ENCODE data around the gene ADAMTSL2.

Gene ADAMTSL2

DNA sequence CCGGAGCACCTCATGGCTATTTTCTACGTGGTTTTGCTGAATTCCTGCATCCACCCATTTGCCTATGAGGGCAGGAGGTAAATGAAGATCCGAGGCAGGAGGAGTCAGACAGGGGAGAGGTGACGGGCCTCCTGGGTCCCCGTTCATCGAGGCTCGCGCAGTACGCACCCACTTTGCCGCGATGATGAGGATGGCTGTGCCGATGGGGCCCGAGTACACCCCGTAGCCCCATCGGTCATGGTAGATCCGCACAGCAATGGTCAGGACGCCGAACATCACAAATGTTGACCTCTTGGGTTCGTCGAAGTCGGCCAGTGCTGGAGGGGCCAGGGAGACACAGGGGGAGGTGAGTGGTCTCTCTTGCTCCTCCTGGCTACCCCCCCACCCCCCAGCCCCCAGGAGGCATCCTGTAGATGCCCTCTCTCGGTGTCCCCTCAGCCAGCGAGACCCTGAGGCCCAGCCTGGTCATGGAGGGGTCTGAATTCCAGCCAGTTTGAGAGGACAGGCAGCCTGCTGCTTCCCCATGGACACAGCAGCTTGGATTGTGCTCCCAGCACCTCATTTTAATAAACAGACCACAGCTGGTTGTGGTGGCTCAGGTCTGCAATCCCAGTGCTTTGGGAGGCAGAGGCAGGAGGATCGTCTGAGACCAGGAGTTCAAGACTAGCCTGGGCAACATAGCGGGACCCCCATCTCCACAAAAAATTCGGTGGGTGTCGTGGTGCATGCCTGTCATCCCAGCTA, 15.6 kb upstream of the ADAMTSL2 start:
- DNase-seq = no peak

DNA sequence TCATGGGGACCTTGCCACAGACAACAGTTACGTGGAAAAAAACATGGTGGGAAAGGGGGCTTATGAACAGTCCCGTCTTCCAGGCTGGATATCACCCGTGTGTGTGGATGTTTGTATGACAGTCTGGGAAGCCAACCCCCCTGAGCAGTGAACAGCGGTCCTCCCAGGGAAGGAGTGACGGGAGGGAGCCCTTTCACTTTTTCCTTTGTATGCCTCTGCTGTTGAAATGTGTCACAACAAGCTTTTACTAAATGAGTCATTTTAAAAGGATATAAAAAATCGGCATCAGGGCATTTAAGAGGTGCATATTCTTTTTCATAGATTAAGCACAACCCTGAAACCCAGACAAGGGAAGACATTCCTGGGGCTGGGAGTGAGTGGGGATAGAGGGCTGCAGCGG, 14.8 kb upstream of the ADAMTSL2 start:
- DNase-seq = no peak

DNA sequence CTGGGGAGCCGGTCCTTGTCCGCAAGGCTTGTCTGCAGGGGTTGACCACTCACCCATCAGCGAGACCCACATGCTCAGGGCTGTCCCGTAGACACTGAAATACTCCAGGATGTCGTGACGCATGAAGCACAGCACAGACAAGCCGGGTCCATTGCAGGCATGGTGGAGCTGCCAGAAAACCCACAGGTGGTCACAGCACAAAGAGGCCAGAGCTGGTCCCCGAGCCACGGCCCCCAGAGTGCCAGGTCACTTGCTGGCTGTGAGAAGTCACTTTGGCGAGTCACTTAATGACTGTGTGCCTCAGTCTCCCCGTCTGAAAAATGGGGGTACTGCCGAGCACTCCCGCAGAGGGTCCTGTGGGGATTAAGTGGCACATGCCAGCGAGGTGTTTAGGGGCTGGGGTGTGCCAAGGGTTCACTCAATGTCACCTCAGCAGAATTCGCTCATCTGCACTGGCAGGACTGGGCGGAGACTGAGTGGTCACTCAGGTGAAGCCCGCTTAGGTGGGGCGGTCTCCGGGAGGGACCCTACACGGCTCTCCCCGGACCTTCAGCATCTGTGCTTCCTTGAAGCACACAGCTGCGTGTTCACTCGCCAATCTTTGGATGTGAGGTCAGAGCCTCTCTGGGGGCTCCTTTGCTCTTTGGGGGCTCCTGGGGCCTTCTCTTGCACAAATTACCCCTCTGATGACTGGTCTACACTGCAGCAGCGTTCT, 14.2 kb upstream of the ADAMTSL2 start:
- DNase-seq = no peak

DNA sequence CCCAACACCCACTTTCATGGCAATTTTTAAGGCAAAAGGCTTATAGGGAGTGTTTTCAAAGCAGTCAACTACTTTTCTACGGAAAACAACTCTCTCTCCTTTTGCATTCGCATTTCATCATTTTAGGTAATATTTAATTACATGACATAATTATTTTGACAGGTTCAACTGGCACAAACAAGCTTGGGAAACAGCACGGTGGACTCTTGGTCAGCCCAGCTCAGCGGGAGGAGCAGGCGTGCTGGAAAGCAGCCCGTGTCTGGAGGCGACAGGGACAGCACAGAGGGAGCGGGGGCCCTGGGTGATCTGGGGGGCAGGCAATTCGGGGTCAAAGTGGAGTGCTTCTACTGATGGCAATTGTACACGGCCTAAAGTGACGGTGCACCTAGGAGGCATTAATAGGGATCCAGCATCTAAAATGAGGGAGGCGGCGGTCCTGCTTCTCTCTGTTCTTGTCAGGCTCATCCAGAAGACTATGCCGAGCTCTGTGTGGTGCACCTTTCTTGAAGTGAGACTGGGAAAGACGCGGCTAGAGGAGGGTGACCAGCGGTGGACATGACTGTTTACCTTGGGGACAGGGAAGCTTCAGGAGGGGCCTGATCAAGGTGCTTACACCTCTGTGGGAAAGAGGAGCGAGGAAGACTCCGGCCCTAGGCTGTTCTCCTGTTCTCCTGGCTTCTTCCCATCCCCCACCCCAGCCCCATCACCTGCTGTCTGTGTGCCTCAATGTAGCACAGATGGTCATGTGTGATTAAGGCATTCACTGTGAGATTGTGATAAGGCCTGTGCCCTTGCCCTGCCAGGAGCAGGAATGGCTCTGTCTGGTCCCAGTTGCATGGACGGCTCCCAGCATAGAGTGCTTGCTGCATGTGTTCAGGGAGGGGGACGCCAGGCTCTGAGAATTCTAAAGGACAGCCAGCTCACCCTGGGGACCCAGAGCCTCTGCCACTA, 13.1 kb upstream of the ADAMTSL2 start:
- no peak for DNase-seq

DNA sequence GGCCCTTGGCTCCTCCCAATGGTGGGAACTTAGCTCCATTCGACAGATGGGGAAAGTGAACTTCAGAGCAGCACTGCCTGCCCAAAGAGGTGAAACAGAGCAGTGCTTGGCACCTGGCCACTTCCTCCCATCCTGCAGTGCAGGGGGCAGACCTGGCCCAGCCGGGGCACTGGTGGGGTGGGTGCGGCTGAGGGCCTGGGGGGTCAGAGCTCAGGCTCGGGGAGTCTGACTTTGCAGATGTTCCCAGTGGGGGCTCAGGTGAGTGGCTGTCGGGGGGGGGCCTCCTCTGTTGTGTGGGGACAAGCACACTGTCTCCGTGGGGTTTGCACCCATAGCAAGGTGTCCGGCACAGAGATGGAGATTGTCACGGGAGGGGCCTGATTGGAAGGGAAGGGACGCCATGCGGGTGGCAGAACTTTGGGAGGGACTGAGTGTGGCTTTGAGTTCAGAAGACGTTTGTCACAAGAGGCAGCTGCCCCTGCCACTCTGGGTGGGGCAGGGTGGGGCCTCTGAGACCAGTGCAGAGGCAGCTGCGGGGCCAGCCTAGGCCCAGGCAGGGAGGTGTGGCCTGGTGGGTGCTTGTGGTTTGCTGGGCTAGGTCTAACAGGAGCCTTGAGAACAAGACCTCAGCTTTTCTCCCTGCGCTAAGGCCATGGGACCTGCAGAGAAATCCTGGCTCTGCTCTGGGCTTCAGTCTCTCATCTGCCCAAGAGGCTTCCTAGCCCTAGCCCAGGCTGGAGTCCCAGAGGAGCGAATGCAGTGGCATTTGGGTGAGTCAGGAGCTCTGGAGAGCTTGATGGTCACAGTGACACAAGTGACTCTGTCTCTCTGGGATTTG, 12.2 kb upstream of the ADAMTSL2 start:
- no peak for DNase-seq

DNA sequence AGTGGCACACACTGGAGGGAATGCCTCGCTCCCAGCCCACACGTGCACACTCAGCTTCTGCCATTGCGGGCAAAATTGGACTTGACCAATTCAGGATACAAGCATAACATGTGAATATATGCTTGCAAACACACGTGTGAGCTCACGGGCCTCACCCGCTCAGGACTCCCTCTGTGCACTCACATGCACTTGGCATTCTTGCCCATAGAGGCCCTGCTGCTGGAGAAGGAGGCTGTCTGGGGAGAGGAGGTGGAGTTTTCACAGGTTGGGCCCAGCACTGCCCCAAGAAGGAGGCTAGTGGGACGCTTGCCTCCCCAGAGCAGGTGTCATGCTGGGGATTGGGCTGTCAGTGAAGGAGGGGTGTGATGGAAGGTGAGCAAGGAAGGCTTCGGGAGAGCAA, 11.4 kb upstream of the ADAMTSL2 start:
- no peak for DNase-seq

DNA sequence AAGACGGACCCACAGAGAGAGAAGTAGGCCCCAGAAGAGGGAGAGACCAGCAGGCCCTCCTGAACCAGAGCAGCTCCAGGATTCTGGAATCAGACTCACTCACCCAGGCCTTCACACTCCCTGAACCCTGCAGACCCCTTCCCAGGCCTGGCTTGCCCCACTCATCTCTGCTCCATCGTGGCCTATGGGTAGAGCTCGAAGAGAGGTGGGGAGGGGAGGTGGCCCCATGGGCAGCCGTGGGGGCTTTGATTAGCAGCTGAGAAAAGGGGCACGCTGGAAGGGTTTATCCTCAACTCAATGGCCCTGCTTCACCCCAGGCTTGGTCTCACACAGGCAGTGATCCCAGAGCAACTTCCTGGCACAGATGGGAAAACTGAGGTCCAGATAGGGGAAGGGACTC, 10.4 kb upstream of the ADAMTSL2 start:
- no peak for DNase-seq

DNA sequence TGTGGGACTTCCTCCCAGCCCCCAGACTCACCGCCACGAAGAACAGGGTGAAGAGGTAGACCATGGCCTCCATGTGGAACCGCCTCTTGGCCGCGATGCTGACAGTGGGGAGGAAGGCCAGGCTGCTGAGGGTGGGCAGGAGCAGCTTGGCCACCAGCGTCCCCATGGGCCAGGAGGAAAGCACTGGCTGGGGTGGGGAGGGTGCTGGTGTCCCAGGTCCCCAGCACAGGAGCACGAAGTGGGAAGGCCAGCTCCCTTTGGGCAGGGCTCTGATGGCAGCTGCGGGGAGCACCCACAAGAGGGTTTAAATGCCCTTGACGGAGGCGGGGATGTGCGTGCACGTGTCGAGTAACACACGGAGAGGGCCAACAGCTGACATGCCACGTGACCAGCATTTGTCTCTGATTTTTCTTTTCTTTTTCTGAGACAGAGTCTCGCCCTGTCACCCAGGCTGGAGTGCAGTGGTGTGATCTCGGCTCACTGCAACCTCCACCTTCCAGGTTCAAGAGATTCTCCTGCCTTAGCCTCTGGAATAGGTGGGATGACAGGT, 9.8 kb upstream of the ADAMTSL2 start, which contains the start of gene MYMK:
MYMK (minus strand) TSS at position 281 of the 550 bp plus-strand sequence; CDS start at position 166, 115 bp downstream.
- no peak for DNase-seq

DNA sequence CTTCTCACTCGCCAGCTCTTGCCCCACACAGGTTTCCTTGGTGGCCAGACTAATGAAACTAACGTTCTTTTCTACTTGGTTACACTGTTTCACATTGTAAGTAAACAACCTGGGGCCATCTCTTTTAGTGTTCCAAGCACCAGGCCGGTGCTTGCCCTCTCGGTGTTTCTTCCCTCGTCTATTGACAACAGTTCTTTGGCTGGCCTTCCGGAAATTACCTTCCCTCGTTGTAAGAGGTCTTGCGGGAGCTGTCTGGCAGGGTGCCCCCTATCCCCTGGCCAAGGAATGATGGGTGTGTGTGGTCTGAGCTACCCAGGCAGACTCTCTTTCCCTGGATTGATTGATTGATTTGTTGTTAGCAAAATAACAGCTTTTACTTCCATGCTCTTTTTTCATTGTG, 8.8 kb upstream of the ADAMTSL2 start:
- no peak for DNase-seq

DNA sequence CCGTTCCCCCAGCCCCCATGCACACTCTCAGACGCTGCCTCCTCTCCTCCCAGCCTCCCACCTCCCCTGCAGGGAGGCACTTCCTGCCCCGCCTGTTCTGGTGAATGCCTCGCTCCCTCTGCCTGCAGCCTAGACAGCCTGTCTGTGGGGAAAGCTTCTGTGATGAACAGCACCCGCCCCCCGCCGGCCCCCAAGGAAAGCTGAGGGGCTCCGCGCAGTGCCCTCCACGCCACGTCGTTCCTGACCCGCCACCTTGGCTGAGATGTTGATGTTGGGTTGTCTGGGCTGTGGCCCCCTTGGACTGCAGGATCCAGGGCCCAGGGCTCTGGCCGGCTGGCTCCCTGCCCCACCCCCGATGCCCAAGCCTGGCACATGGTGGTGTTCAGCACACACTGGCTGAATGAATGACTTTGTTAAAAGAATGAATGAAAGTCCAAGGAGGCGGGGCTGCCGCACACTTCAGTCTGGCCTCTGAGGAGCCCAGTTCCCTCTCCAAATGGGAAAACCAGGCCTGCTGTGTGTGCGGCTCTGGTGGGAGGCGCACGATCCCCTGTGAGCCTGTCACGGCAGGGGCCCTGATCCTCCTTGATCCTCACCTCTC, 7.7 kb upstream of the ADAMTSL2 start:
- DNase-seq = no peak

DNA sequence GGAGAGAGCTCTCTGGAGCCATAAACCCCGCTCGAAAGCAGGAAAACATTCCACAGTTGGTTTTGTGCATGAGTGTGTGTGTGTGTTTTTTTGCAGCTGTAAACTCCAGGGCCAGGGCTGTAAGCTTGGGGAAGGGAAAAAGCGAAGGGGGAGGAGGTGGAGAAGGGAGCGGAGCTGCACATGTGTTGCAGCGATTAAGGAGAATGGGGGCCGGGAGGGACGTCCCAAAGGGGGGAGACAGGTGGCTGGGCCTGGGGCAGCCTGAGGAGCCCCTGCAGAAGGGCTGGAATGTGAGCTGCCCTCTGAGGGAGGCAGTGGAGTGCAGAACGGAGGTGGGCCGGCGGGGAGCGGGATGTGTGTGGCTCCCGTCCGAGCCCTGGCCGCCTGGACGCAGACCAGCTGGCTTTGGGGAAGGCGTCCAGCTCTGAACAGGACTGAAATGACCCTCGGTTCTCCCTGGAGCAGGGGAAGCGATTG, 7.0 kb upstream of the ADAMTSL2 start:
- no peak for DNase-seq

DNA sequence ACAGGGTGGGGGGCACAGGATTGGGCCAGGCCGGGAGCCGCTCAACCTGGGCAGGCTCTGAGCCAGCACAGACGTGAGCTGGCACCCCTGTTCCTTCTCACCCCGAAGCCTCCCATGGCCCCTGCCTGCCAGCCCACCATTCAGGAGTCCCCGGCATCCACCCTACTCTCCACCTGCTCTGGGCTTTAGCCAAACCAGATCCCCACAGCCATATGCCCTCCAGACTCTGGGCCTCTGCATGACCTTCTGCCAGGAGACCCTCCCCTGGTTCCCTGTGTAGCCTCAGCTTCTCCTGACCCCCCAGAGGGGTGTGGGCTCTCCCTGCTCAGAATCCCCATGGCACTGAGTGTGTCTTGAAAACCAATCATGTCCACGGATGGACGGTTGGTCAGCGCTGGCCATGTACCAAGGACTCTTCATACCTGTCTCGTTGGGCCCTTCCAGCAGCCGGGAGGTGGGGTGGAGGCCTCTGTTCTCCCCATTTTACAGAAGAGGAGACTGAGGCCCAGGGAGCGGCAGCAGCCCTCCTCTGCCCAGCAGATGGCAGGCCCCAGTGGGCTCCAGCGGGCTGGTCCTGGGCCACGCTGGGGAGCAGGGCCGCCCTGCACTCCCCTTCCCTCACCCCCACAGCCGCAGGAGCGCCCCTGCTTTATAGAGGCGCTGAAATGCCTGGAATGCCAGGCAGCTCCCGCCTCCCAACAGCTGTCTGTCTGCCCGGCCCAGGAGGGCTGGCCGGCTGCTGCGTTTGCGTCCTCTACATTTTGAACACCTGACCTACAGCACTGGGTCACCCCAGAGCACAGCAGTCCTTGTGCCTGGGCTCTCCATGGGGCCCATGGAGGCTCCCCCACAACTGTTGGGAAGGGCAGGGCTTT, 6.3 kb upstream of the ADAMTSL2 start:
- no peak for DNase-seq

DNA sequence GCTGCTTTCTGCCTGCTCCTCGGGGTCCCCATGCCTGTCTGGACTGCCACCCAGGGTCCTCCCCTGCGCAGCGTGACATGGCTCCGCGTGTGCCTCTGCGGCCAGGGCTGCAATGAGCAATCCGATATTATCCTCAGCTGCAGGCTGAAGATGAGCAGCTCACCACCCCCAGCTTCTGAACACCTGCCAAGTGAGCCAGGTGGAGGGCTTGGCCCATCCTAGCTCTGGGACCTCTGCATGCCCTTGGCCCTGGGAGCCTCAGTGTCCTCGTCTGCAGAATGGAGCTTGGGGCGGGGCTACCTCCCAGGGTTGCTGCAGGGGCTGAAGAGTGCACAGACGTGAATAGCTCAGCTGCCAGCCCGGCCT, 5.6 kb upstream of the ADAMTSL2 start:
- no peak for DNase-seq

DNA sequence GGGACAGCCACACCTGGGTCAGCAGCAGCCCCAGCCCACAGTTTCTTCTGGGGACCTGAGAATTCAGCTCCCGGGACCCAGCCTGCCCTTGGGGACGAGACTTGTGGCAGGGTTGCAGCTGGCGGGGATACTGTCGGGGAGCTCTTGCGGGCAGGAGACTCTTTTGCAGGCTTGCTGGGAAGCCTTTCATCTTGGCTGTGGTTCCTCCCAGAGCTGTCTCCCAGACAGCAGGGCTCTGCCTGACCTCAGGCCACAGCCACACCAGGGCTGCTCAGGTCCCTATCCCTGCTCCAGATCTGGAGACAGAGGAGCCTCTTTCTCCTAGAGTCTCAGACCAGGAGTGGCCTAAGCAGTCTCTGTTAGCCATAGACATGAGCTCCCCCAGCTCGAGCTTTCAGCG, 5.0 kb upstream of the ADAMTSL2 start:
- DNase-seq = no peak

DNA sequence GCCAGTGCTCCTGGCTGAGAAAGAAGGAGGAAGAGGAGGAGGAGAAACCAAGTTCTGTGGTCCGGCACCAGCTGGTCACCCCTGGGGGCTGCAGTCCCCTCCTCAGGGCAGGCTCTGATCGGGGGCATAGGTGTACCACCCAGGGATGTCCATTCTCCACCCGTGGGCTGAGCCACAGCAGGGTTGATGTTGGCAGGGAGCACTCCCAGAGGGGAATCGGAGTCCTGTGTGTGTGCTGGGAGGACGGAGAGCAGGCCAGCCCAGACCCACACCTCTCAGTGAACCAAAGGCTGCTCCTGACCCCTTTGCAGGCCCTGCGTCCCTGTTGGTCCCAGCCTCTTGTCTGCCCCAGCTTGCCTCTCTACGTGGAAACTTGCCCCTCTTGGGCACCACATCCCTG, 4.6 kb upstream of the ADAMTSL2 start:
- DNase-seq = no peak

DNA sequence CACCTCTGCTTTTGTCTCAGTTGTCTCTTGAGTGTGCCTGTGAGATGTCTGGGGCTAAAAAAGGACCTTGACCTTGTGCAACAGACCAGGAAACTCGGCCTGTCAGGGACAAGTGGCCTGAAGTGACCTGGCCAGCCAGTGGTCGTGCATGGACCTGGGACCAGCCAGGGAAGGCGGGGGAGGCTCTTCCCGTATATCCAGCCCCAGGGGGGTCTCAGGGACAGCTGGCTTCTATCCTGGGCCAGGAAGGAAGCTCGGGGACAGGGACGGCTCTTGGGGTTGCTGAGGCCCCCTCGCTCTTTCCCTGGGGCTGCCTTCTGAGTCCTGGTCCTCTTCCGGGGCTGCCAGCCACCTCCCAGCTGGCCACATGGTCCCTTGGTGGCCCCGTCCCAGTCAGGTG, 3.2 kb upstream of the ADAMTSL2 start:
- DNase-seq = no peak

DNA sequence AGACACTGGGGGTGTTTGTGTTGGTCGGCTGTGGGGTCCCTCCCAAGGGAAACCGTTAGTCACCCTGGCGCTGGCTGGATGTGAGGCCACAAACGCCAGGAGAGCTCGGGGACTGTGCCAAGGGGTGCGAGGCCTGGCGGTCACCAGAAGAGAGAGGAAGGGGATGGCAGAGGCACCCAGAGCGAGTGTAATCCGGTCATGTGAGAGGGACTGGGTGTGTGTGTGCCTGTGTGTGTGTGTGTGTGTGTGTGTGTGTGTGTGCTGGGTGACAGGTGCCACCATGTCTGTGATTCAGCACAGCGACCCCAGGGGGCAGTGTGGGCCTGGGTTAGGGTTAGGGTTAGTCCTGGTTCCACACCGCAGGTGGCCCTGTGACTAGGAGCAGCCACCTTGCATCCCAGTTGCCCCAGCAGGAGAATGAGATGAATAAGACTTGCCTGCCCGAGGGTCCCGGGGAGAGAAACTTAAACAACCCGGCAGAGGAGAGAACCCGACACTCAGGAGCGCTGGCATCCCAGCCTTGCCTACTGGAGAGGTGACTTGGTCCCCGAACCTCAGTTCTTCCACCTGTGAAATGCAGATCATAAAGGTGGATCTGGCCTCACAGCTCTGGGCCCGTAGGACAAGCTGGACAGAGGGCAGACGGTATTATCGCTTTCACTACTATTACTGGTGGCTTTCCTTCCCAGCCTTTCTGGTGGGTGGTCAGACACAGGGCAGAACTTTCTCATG, 1.4 kb upstream of the ADAMTSL2 start:
- peak; percentile 58 to 76 (median 63) for DNase-seq

DNA sequence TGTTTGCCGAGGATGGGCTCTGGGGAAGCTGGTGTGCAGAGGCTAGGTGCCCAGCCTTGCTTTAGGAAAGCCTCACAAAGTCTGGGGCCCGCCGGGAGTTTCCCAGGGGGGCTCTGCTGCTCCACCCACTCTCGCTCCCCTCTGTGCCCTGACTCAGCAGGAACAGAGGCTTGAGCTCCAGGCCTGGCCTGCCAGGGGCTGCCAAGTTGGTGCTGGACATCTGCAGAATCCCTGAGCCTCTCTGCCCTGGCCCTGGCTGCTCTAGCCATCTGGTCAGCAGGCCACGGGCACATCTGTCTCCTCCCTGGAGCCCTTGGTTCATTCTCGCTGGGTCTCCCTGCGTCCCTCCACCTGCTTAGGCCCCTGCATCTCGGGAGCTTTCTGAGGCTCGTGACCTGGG, 647 bp upstream of the ADAMTSL2 start:
- DNase-seq = no peak

DNA sequence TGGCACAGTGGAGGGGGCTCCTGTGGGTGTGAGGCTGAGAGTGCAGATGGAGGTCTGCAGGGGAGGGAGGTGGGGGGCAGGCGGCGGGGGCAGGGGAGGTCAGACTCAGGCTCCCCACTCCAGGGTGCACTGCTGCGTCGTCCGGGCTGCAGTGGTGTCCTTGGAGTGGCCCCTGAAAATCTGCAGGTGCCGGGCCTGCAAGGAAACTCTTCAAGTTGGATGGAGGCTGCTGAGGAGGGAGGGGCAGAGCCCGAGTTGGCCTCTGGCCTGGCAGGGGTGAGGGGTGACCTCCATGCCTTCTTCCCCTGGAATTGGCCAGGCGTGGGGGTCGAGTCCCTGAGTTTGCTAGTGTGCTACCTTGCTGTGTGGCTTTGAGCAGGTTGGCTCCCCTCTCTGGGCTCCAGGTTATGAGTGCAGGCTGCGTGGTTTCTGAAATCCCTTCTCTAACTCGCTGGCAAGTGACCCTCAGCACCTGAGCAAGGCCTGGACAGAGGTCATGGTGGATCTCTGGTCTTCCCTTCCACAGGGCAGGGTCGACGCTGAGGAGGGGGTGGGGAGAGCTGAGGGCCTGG, 888 bp downstream of the ADAMTSL2 start:
- no peak for DNase-seq
